C4-2B (cell line): ENCODE data around the gene CHSY3.

Source experiments
- H3K27ac ChIP-seq: fragments of 450-650 bp; 2 replicates; pipeline ENCODE4 v1.5.1; 2017
- ZFX ChIP-seq: fragments of 450-650 bp; IDR thresholded peaks from 2 replicates; pipeline ENCODE4 v1.6.1; 2017
- TF ChIP-seq, protein P1 (sequence below): fragments of 450-650 bp; conservative IDR thresholded peaks from 2 replicates; pipeline ENCODE4 v1.5.1; 2017; ENCODE audit warnings: mild to moderate bottlenecking

CHSY3 gene

DNA sequence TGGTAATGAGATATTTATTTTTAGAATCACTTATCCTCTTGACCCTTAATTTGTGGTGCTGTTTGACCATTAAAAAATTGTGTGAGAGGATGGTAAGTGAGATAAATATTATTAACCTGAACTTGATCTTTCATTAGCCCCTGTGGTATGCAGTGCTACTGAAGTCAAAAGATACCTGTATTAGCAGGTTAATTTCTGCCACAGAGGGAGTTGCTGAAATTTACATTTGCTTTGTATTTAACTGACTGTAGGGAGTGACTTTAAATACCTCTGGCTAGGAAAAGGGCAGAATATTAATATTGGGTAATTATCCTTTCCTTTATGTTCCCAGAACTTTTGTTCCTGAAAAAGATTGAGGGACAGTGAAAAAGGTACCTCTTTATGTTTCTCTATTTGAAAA, 133.6 kb downstream of the CHSY3 start:
- no peak overlapping the region for H3K27ac ChIP-seq
- no peak for TF ChIP-seq ZFX
- TF ChIP-seq, protein P1, sequence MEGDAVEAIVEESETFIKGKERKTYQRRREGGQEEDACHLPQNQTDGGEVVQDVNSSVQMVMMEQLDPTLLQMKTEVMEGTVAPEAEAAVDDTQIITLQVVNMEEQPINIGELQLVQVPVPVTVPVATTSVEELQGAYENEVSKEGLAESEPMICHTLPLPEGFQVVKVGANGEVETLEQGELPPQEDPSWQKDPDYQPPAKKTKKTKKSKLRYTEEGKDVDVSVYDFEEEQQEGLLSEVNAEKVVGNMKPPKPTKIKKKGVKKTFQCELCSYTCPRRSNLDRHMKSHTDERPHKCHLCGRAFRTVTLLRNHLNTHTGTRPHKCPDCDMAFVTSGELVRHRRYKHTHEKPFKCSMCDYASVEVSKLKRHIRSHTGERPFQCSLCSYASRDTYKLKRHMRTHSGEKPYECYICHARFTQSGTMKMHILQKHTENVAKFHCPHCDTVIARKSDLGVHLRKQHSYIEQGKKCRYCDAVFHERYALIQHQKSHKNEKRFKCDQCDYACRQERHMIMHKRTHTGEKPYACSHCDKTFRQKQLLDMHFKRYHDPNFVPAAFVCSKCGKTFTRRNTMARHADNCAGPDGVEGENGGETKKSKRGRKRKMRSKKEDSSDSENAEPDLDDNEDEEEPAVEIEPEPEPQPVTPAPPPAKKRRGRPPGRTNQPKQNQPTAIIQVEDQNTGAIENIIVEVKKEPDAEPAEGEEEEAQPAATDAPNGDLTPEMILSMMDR, result no peak

DNA sequence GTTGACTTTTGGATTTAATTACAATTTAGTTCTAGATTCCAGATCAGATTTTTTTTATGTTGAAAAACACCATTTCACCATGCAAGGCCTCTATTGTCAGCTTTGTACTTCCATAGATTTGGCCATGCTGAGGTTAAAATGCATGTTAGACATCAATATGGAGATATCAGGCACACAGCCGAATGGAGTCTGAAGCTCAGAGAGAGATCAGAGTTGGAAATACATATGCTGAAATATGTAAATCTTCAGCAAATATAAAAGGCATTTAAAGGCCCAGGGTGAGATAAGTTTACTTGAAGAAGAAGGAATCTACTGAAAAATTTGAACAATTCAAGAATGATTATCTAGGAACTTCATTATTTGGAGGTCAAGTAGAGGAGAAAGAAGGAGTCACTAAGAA, 139.6 kb downstream of the CHSY3 start:
- H3K27ac ChIP-seq, result no peak overlapping the region
- no peak for TF ChIP-seq ZFX
- TF ChIP-seq, protein P1, result no peak

DNA sequence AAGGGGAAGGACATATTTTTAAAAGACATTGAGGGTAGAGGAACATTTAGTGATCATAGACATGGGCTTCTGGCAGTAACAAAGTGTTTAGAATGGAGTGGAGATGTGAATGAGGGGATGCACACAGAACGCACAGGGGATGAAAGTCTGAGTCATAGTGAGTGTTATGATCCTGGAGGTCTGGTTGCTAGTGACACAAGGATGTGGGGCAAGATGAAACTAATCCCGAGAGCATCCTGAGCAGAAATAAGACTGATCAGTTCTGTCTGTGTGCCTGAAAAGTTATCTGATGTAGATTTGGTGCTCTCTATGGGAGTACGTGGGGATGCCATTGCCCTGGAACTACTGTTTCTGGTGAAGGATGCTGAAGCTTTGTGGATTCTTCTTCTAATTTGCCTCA, 141.1 kb downstream of the CHSY3 start:
- no peak for TF ChIP-seq ZFX
- TF ChIP-seq, protein P1, result no peak

DNA sequence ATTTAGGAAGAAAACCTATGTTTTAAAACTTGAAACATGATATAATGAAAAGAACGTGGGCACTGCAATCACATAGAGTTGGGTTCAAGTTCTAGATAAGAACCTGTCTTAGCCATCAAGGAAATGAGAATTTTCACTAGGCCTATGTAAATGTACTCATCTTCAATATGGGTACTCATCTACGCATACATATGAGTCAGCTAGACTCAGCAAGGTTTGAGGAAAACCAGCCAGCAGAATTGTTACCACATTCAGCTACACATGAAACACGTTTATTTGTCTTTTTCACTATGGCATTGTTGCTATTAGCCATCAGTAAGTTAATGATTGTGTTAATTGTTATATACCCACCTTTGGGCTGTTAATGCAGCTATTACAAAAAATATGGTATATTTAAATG, 146.3 kb downstream of the CHSY3 start:
- H3K27ac ChIP-seq, result no peak overlapping the region
- TF ChIP-seq, protein P1, result no peak
- TF ChIP-seq ZFX, result no peak

More for the DNA sequence above, 141.1 kb downstream of the CHSY3 start:
- H3K27ac ChIP-seq, result no peak overlapping the region

DNA sequence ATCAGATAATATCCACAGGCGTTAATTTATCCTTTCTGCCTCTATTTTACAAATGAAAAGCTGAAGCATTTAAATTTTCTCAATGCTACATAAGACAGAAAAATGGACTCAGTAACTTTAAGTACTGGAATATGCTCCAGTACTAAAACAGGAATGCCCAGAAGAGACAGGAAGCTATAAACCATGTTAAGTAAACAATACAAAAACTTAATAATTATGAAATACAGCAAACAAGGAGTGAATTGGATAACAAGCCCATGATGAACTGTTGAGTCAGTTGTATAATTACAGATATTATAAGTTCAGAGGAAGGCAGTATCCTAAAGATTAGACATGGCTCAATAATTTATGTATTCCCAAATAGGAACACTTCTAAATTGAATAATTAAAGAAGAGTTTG, 148.5 kb downstream of the CHSY3 start:
- TF ChIP-seq, protein P1, result no peak
- TF ChIP-seq ZFX, result no peak
- H3K27ac ChIP-seq, result no peak overlapping the region

DNA sequence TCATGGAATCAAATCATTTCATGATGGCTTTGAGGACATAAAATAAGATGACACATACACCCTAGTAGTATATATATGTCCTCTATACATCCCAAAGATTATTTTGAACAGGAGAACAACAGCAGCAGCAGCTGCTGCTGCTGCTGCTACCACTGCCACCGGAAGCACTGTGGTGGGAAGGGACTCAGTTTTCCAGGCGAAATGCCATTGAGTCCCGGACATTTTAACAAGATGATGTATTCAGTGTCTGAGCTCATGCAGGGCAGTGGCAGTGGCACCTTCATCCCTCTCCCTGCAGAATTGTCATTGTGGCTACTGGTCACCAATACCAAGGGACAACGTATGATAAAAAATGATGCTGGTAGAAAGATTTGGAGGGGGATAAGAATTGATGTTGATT, 151.3 kb downstream of the CHSY3 start:
- TF ChIP-seq ZFX, result no peak
- TF ChIP-seq, protein P1, result no peak
- no peak overlapping the region for H3K27ac ChIP-seq

DNA sequence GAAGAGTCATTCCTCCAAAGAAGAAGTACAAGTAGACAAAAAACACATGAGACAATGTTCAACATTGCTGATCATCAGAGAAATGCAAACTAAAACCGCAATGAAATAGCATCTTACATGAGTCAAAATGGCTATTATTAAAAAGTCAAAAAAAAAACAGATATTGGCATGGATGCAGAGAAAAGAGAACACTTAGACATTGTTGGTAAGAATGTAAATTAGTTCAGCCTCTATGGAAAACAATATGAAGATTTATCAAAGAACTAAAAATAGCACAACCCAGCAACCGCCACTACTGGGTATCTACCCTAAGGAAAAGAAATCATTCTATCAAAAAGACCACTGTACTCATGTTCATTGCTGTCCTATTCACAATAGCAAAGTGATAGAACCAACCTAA, 157.5 kb downstream of the CHSY3 start:
- H3K27ac ChIP-seq, result no peak overlapping the region
- TF ChIP-seq, protein P1, result no peak
- no peak for TF ChIP-seq ZFX
